Mesodermal cell (in vitro differentiated cells): ENCODE results near the gene METRNL.

ENCODE experiments used
- H3K27ac ChIP-seq: 2 replicates; pipeline ENCODE4 v1.7.0; 2013; ENCODE audit warnings: mild to moderate bottlenecking, low read depth, low read length, moderate library complexity; ENCODE audit not compliant: severe bottlenecking
- H3K36me3 ChIP-seq: 2 replicates; pipeline ENCODE4 v1.7.1; 2013; ENCODE audit warnings: mild to moderate bottlenecking, low read length, moderate library complexity; ENCODE audit not compliant: control insufficient read depth, insufficient read depth
- H3K4me1 ChIP-seq: one replicate; pipeline ENCODE4 v1.7.1; 2013; ENCODE audit warnings: mild to moderate bottlenecking, low read length; ENCODE audit not compliant: insufficient read depth, control insufficient read depth, poor library complexity, severe bottlenecking
- H3K4me3 ChIP-seq: 2 replicates; pipeline ENCODE4 v1.7.0; 2013; ENCODE audit warnings: low read length, control low read depth, mild to moderate bottlenecking; ENCODE audit not compliant: insufficient read depth, poor library complexity, severe bottlenecking; ENCODE audit errors: extremely low read depth
- H3K9me3 ChIP-seq: 2 replicates; pipeline ENCODE4 v1.7.1; 2013; ENCODE audit warnings: mild to moderate bottlenecking, low read length, moderate library complexity; ENCODE audit not compliant: control insufficient read depth
- WGBS, 2 experiments: methylation state at CpG; one replicate each; pipeline ENCODE4 v1.1.5; 2013; ENCODE audit warnings: missing lambda C conversion rate in 2 of 2; ENCODE audit not compliant: insufficient coverage in 2 of 2; 5-methylcytosine and 5-hydroxymethylcytosine counted together

Gene METRNL

GRCh38 chr17:83103943-83104311 lies 24.5 kb downstream of the METRNL start:
- Histone ChIP-seq H3K4me3 (no peak overlapping the region), H3K36me3 (no peaks in the 10 kb centered on the region), H3K4me1 (peaks cover 24% of the 10 kb centered on the region), H3K9me3 (no peaks in the 10 kb centered on the region), H3K27ac (no peak overlapping the region)
- 88 to 91% methylated on average over 4 to 10 of the region's 10 CpGs for WGBS, 2 experiments

GRCh38 chr17:83104577-83105505 lies 25.4 kb downstream of the METRNL start:
- H3K4me3 ChIP-seq, result no peak overlapping the region
- H3K27ac ChIP-seq, result no peak overlapping the region
- no peaks in the 10 kb centered on the region for H3K9me3 ChIP-seq
- peaks cover 18% of the 10 kb centered on the region for H3K4me1 ChIP-seq
- H3K36me3 ChIP-seq, result no peaks in the 10 kb centered on the region
- WGBS, 2 experiments, result 91% methylated on average over 37 to 45 of the region's 45 CpGs

GRCh38 chr17:83105512-83105911 lies 26.1 kb downstream of the METRNL start:
- 80 to 88% methylated on average over 1 to 6 of the region's 10 CpGs for WGBS, 2 experiments
- Histone ChIP-seq H3K9me3 (no peaks in the 10 kb centered on the region), H3K27ac (no peak overlapping the region), H3K4me1 (peaks cover 19% of the 10 kb centered on the region), H3K36me3 (no peaks in the 10 kb centered on the region), H3K4me3 (no peak overlapping the region)

GRCh38 chr17:83106056-83106588 lies 26.7 kb downstream of the METRNL start:
- 91 to 92% methylated on average over 17 to 22 of the region's 22 CpGs for WGBS, 2 experiments
- H3K9me3 ChIP-seq, result no peaks in the 10 kb centered on the region
- H3K36me3 ChIP-seq, result no peaks in the 10 kb centered on the region
- H3K4me1 ChIP-seq, result peaks cover 22% of the 10 kb centered on the region
- no peak overlapping the region for H3K27ac ChIP-seq
- no peak overlapping the region for H3K4me3 ChIP-seq

- Histone ChIP-seq H3K4me3 (no peak overlapping the region), H3K4me1 (peaks cover 22% of the 10 kb centered on the region), H3K36me3 (no peaks in the 10 kb centered on the region), H3K9me3 (no peaks in the 10 kb centered on the region), H3K27ac (no peak overlapping the region)
- 84 to 90% methylated on average over 17 of the region's 17 CpGs for WGBS, 2 experiments
Observed at GRCh38 chr17:83106913-83107655, 27.7 kb downstream of the METRNL start.

GRCh38 chr17:83107656-83108048 lies 28.2 kb downstream of the METRNL start:
- Histone ChIP-seq H3K27ac (no peak overlapping the region), H3K36me3 (no peaks in the 10 kb centered on the region), H3K9me3 (no peaks in the 10 kb centered on the region), H3K4me1 (peaks cover 22% of the 10 kb centered on the region), H3K4me3 (no peak overlapping the region)
- 77 to 79% methylated on average over 10 to 12 of the region's 14 CpGs for WGBS, 2 experiments

GRCh38 chr17:83108709-83109108 lies 29.3 kb downstream of the METRNL start:
- Histone ChIP-seq H3K27ac (no peak overlapping the region), H3K36me3 (no peaks in the 10 kb centered on the region), H3K4me1 (peaks cover 24% of the 10 kb centered on the region), H3K4me3 (no peak overlapping the region), H3K9me3 (no peaks in the 10 kb centered on the region)
- 91 to 95% methylated on average over 25 of the region's 25 CpGs for whole genome bisulfite sequencing, 2 experiments

- Histone ChIP-seq H3K27ac (peak overlapping the region; percentile 5), H3K4me3 (no peak overlapping the region), H3K9me3 (no peaks in the 10 kb centered on the region), H3K4me1 (peaks cover 19% of the 10 kb centered on the region), H3K36me3 (no peaks in the 10 kb centered on the region)
- 80 to 84% methylated on average over 10 to 11 of the region's 11 CpGs for WGBS, 2 experiments
Observed at GRCh38 chr17:83109386-83109785, 30.0 kb downstream of the METRNL start.

GRCh38 chr17:83109793-83110645 lies 30.6 kb downstream of the METRNL start:
- Histone ChIP-seq H3K9me3 (no peaks in the 10 kb centered on the region), H3K27ac (peak overlapping the region; percentile 76), H3K36me3 (no peaks in the 10 kb centered on the region), H3K4me1 (peaks cover 18% of the 10 kb centered on the region), H3K4me3 (no peak overlapping the region)
- WGBS, 2 experiments, result 89 to 93% methylated on average over 30 to 34 of the region's 37 CpGs

- H3K36me3 ChIP-seq, result no peaks in the 10 kb centered on the region
- no peak overlapping the region for H3K4me3 ChIP-seq
- H3K27ac ChIP-seq, result no peak overlapping the region
- H3K4me1 ChIP-seq, result peaks cover 18% of the 10 kb centered on the region
- WGBS, 2 experiments, result 91 to 96% methylated on average over 14 to 16 of the region's 16 CpGs
- no peaks in the 10 kb centered on the region for H3K9me3 ChIP-seq
Observed at GRCh38 chr17:83110735-83111134, 31.3 kb downstream of the METRNL start.
